GM23338 (cell line): Measurements from ENCODE around the gene ARG2. TPM values are rescaled to one million over a fixed set of nuclear protein-coding genes. Genes with fewer than 3 reads are reported as not detected.

Experiments
- ATAC-seq: fragments of 200-7000 bp; cut with Tn5 transposase; 3 replicates; pipeline ENCODE4 v1.9.1; 2020
- DNase-seq: peaks from one replicate; pipeline ENCODE4 v3.0.0-alpha.2; 2015; ENCODE audit warnings: low spot score
- H2AFZ ChIP-seq: fragments of 200-600 bp; sonication (generic); 2 replicates; pipeline ENCODE4 v1.8.0; 2016; ENCODE audit warnings: antibody characterized with exemption, mild to moderate bottlenecking, moderate library complexity
- H3F3A ChIP-seq: fragments of 200-600 bp; sonication (generic); replicated peaks from 2 replicates; pipeline ENCODE4 v1.8.0; 2017; ENCODE audit warnings: antibody characterized with exemption, mixed run types, low read depth
- H3K27ac ChIP-seq: fragments of 200-600 bp; sonication (generic); 2 replicates; pipeline ENCODE4 v1.6.1; 2016; ENCODE audit warnings: low read depth
- H3K27me3 ChIP-seq: fragments of 200-600 bp; sonication (generic); 2 replicates; pipeline ENCODE4 v1.8.0; 2016; ENCODE audit warnings: mild to moderate bottlenecking, mixed run types, moderate library complexity; ENCODE audit not compliant: insufficient read depth
- H3K36me3 ChIP-seq: fragments of 200-600 bp; sonication (generic); 2 replicates; pipeline ENCODE4 v1.8.0; 2016; ENCODE audit warnings: mild to moderate bottlenecking; ENCODE audit not compliant: insufficient read depth
- H3K4me1 ChIP-seq: fragments of 200-600 bp; sonication (generic); 2 replicates; pipeline ENCODE4 v1.8.0; 2016; ENCODE audit warnings: mild to moderate bottlenecking, moderate library complexity; ENCODE audit not compliant: insufficient read depth
- H3K4me2 ChIP-seq: fragments of 200-600 bp; sonication (generic); 2 replicates; pipeline ENCODE4 v1.7.1; 2017; ENCODE audit warnings: mixed run types
- H3K4me3 ChIP-seq: fragments of 200-600 bp; sonication (generic); 2 replicates; pipeline ENCODE4 v1.6.1; 2016; ENCODE audit warnings: mixed run types
- H3K79me2 ChIP-seq: fragments of 200-600 bp; sonication (generic); replicated peaks from 2 replicates; pipeline ENCODE4 v1.8.0; 2017; ENCODE audit warnings: mild to moderate bottlenecking; ENCODE audit not compliant: insufficient read depth
- H3K9me2 ChIP-seq: fragments of 200-600 bp; sonication (generic); 2 replicates; pipeline ENCODE4 v1.8.0; 2017; ENCODE audit not compliant: insufficient read depth
- H4K20me1 ChIP-seq: fragments of 200-600 bp; sonication (generic); replicated peaks from 2 replicates; pipeline ENCODE4 v1.8.0; 2017; ENCODE audit warnings: mild to moderate bottlenecking; ENCODE audit not compliant: insufficient read depth
- H3K27ac Mint-ChIP-seq: 2 replicates; pipeline ENCODE4 v1.8.0; 2020; ENCODE audit warnings: inconsistent platforms, mild to moderate bottlenecking, moderate library complexity, mixed read lengths
- H3K27me3 Mint-ChIP-seq: 3 replicates; pipeline ENCODE4 v1.8.0; 2022; ENCODE audit warnings: low read depth, mild to moderate bottlenecking, moderate library complexity, mixed read lengths, inconsistent platforms; ENCODE audit not compliant: insufficient read depth, poor library complexity
- H3K36me3 Mint-ChIP-seq: 3 replicates; pipeline ENCODE4 v1.8.0; 2021; ENCODE audit warnings: low read depth, mild to moderate bottlenecking, inconsistent platforms, moderate library complexity, mixed read lengths
- H3K4me1 Mint-ChIP-seq: 3 replicates; pipeline ENCODE4 v1.8.0; 2020; ENCODE audit warnings: mild to moderate bottlenecking, inconsistent platforms, mixed read lengths
- H3K4me3 Mint-ChIP-seq: 3 replicates; pipeline ENCODE4 v1.8.0; 2021; ENCODE audit warnings: moderate library complexity, mild to moderate bottlenecking, inconsistent platforms, mixed read lengths
- H3K9me3 Mint-ChIP-seq: 3 replicates; pipeline ENCODE4 v1.8.0; 2020; ENCODE audit warnings: moderate library complexity, mild to moderate bottlenecking, inconsistent platforms, mixed read lengths
- CREB1 ChIP-seq: fragments of 250-450 bp; sonication (Bioruptor Pico); IDR thresholded peaks from 2 replicates; pipeline ENCODE4 v1.5.0; 2020; ENCODE audit warnings: low read depth, mild to moderate bottlenecking, moderate library complexity
- CTCF ChIP-seq, 2 experiments: fragments of 200-600 bp in 1 of 2; sonication (generic) in 1 of 2; conservative IDR thresholded peaks; 2 replicates each; pipeline versions ENCODE4 v1.5.1 to v1.6.1; 2016 to 2017; ENCODE audit warnings: antibody characterized with exemption in 2 of 2, low read depth in 2 of 2, mild to moderate bottlenecking in 2 of 2, moderate library complexity in 1 of 2
- EZH2 ChIP-seq: fragments of 200-600 bp; sonication (generic); IDR thresholded peaks from one replicate; pipeline ENCODE4 v1.8.0; 2017; ENCODE audit warnings: antibody characterized with exemption, mild to moderate bottlenecking, low read depth; ENCODE audit not compliant: unreplicated experiment
- EZH2phosphoT487 ChIP-seq: fragments of 200-600 bp; sonication (generic); IDR thresholded peaks from one replicate; pipeline ENCODE4 v1.8.1; 2018; ENCODE audit warnings: antibody characterized with exemption; ENCODE audit not compliant: unreplicated experiment
- JUNB ChIP-seq: IDR thresholded peaks from one replicate; pipeline ENCODE4 v1.6.1; 2016; ENCODE audit warnings: antibody characterized with exemption; ENCODE audit not compliant: unreplicated experiment
- NANOG ChIP-seq: IDR thresholded peaks from 2 replicates; pipeline ENCODE4 v1.6.1; 2016; ENCODE audit warnings: antibody characterized with exemption, borderline replicate concordance
- POLR2AphosphoS5 ChIP-seq: IDR thresholded peaks from 2 replicates; pipeline ENCODE4 v1.6.1; 2016; ENCODE audit warnings: antibody characterized with exemption, low read depth
- REST ChIP-seq: IDR thresholded peaks from one replicate; pipeline ENCODE4 v1.6.1; 2018; ENCODE audit warnings: antibody characterized with exemption; ENCODE audit not compliant: unreplicated experiment
- STAT1 ChIP-seq: IDR thresholded peaks from one replicate; pipeline ENCODE4 v1.6.1; 2016; ENCODE audit warnings: antibody characterized with exemption; ENCODE audit not compliant: unreplicated experiment
- ZNF114 ChIP-seq: fragments of 250-450 bp; sonication (Bioruptor Pico); IDR thresholded peaks from 2 replicates; pipeline ENCODE4 v1.5.0; 2020; ENCODE audit warnings: mild to moderate bottlenecking, moderate library complexity
- ZNF331 ChIP-seq: fragments of 250-450 bp; sonication (Bioruptor Pico); IDR thresholded peaks from 2 replicates; pipeline ENCODE4 v1.5.0; 2020; ENCODE audit warnings: low read depth, mild to moderate bottlenecking, moderate library complexity
- ZNF462 ChIP-seq: fragments of 250-450 bp; sonication (Bioruptor Pico); IDR thresholded peaks from 2 replicates; pipeline ENCODE4 v1.5.0; 2020; ENCODE audit warnings: mild to moderate bottlenecking, moderate library complexity
- polyA plus RNA-seq: library from polyadenylated mRNA; unstranded; fragments of >200 nt; fragmentation: Nextera tagmentation; extraction: Ambion mirVana; gene quantifications from 2 replicates; pipeline ENCODE4 v1.2.1, GENCODE V29; 2016
- total RNA-seq: library from RNA; depleted of rRNA; stranded (reverse); fragments of >200 nt; shearing (Covaris generic); gene quantifications from 2 replicates; pipeline ENCODE4 v1.2.3, GENCODE V29; 2014

The ARG2 gene
- total and polyA plus RNA-seq, 2 experiments from 2014 or later = 42.7 to 69.4 TPM

GRCh38 chr14:67573228-67574010 lies 46.3 kb upstream of the ARG2 start:
- no peak overlapping the region for H3K27ac ChIP-seq
- H3K4me3 ChIP-seq = no peak overlapping the region
- Mint-ChIP-seq H3K27me3 (peaks cover 3% of the 10 kb centered on the region), H3K27ac (no peak overlapping the region), H3K4me3 (no peak overlapping the region), H3K36me3 (peaks cover 21% of the 10 kb centered on the region), H3K4me1 (peaks cover 13% of the 10 kb centered on the region), H3K9me3 (no peaks in the 10 kb centered on the region)
- H3K79me2 ChIP-seq = no peaks in the 10 kb centered on the region
- DNase-seq (no peak), ATAC-seq (no peak)
- H3K9me2 ChIP-seq = no peaks in the 10 kb centered on the region
- H3K27me3 ChIP-seq = no peaks in the 10 kb centered on the region
- H3K4me1 ChIP-seq = no peaks in the 10 kb centered on the region
- H4K20me1 ChIP-seq = no peaks in the 10 kb centered on the region; the same call in 1 of the 2 replicates
- no peaks in the 10 kb centered on the region for H3F3A ChIP-seq
- no peak overlapping the region for H2AFZ ChIP-seq
- H3K4me2 ChIP-seq = no peak overlapping the region
- TF ChIP-seq STAT1 (no peak), CREB1 (CRISPR knock-in tag) (no peak), ZNF114 (no peak), ZNF462 (no peak), EZH2 (no peak), POLR2AphosphoS5 (no peak), CTCF (conservative IDR thresholded peaks at IDR 0.05; ENCODE audit: low read depth in 2 of 2) (no peak), JUNB (no peak), NANOG (no peak), REST (no peak), EZH2phosphoT487 (no peak), ZNF331 (CRISPR knock-in tag) (no peak)
- H3K36me3 ChIP-seq = no peaks in the 10 kb centered on the region
